ENCODE results near the gene ZBTB4.

Gene ZBTB4

DNA sequence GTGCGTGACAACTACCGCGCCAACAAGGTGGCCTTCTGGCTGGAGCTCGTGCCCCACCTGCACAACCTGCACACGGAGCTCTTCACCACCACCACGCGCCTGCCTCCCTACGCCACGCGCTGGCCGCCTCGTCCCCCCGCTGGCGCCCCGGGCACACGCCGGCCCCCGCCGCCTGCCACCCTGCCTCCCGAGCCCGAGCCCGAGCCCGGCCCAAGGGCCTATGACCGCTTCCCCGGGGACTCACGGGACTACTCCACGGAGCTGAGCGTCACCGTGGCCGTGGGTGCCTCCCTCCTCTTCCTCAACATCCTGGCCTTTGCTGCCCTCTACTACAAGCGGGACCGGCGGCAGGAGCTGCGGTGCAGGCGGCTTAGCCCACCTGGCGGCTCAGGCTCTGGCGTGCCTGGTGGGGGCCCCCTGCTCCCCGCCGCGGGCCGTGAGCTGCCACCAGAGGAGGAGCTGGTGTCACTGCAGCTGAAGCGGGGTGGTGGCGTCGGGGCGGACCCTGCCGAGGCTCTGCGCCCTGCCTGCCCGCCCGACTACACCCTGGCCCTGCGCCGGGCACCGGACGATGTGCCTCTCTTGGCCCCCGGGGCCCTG is 62.3 kb downstream of the ZBTB4 start:
- no peaks in the 10 kb centered on the region for H3K27me3 ChIP-seq
- peak overlapping the region in 1 of 11 experiments; percentile 7; a peak in 1 of 22 replicates for H3K9ac ChIP-seq
- no peak for TF ChIP-seq Cebpa-rat (IDR thresholded peaks at IDR 0.05)
- H3K4me1 ChIP-seq, result peaks cover 10 to 20% (median 16%) of the 10 kb centered on the region in 10 experiments; a peak in 18 of 20 replicates
- peaks cover 0 to 32% (median 21%) of the 10 kb centered on the region in 11 experiments; a peak in 15 of 22 replicates for H3K36me3 ChIP-seq
- no peaks in the 10 kb centered on the region for H3K9me3 ChIP-seq (replicated peaks in 1 of 11)
- H3K27ac ChIP-seq, result no peak overlapping the region
- no peak overlapping the region for H3K4me2 ChIP-seq
- H3K4me3 ChIP-seq, result no peak overlapping the region
- H4K20me1 ChIP-seq, result peaks cover 0 to 11% (median 0%) of the 10 kb centered on the region in 11 experiments; a peak in 2 of 22 replicates

DNA sequence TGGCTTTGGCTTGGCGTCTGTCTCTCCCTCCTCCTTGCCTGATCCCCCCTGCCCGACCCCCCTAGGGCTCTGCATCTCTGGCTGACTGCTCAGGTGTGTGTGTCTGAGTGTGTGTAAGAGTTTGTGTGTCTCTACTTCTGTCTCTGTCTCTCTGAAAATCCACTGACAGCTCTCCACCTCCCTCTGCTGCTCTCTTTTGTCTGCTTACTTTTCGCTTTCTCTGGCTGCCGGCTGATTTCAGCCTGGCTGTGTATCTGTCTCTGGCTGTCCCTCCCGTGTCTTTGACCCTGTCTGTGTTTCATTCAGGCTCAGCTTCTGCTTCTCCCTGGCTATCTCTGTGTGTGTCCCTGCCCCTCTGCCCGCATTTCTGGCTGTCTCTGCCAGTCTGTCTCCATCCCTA is 63.1 kb downstream of the ZBTB4 start:
- H3K4me2 ChIP-seq, result no peak overlapping the region
- H4K20me1 ChIP-seq, result peaks cover 0 to 11% (median 0%) of the 10 kb centered on the region in 11 experiments; a peak in 2 of 22 replicates
- no peak for TF ChIP-seq Cebpa-rat (IDR thresholded peaks at IDR 0.05)
- no peaks in the 10 kb centered on the region for H3K9me3 ChIP-seq (replicated peaks in 1 of 11)
- H3K9ac ChIP-seq, result peak overlapping the region in 3 of 11 experiments; percentile 7 to 20 (median 19); a peak in 3 of 22 replicates
- H3K36me3 ChIP-seq, result peaks cover 0 to 32% (median 21%) of the 10 kb centered on the region in 11 experiments; a peak in 15 of 22 replicates
- no peaks in the 10 kb centered on the region for H3K27me3 ChIP-seq
- peaks cover 10 to 20% (median 16%) of the 10 kb centered on the region in 10 experiments; a peak in 18 of 20 replicates for H3K4me1 ChIP-seq
- no peak overlapping the region for H3K27ac ChIP-seq
- H3K4me3 ChIP-seq, result no peak overlapping the region

DNA sequence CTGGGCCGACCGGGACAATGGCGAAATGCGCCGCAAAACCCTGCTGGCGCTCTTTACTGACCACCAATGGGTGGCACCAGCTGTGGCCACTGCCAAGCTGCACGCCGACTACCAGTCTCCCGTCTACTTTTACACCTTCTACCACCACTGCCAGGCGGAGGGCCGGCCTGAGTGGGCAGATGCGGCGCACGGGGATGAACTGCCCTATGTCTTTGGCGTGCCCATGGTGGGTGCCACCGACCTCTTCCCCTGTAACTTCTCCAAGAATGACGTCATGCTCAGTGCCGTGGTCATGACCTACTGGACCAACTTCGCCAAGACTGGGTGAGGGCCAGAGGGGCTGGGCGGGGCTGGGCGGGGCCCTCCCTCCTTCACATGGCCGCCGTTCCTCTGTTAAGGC is 63.6 kb downstream of the ZBTB4 start:
- Histone ChIP-seq H3K4me1 (peaks cover 10 to 20% (median 16%) of the 10 kb centered on the region in 10 experiments; a peak in 18 of 20 replicates), H3K27me3 (no peaks in the 10 kb centered on the region), H3K9me3 (replicated peaks in 1 of 11) (no peaks in the 10 kb centered on the region), H3K36me3 (peaks cover 0 to 34% (median 21%) of the 10 kb centered on the region in 11 experiments; a peak in 15 of 22 replicates), H3K27ac (no peak overlapping the region), H3K4me2 (no peak overlapping the region), H4K20me1 (peaks cover 0 to 11% (median 0%) of the 10 kb centered on the region in 11 experiments; a peak in 2 of 22 replicates), H3K4me3 (no peak overlapping the region), H3K9ac (no peak overlapping the region)
- no peak for TF ChIP-seq Cebpa-rat (IDR thresholded peaks at IDR 0.05)

DNA sequence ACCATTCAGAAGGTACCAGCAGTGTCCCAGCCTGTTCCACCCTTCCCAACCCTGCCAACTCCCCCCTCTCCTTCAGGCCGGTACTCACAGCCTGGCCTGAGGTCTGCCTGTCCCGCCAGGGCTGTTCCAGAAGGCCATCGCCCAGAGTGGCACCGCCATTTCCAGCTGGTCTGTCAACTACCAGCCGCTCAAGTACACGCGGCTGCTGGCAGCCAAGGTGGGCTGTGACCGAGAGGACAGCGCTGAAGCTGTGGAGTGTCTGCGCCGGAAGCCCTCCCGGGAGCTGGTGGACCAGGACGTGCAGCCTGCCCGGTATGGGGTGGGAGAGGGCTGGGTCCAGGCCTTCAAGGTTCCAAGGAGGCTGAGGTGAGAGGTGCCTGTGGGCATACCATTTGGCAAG is 64.6 kb downstream of the ZBTB4 start:
- Histone ChIP-seq H3K27me3 (no peaks in the 10 kb centered on the region), H3K4me2 (no peak overlapping the region), H3K4me3 (no peak overlapping the region), H3K36me3 (peaks cover 4 to 41% (median 25%) of the 10 kb centered on the region in 11 experiments; a peak in 20 of 22 replicates), H3K27ac (no peak overlapping the region), H3K4me1 (peaks cover 10 to 20% (median 16%) of the 10 kb centered on the region in 10 experiments; a peak in 18 of 20 replicates), H4K20me1 (peaks cover 0 to 11% (median 0%) of the 10 kb centered on the region in 11 experiments; a peak in 2 of 22 replicates), H3K9me3 (replicated peaks in 1 of 11) (no peaks in the 10 kb centered on the region), H3K9ac (no peak overlapping the region)
- no peak for TF ChIP-seq Cebpa-rat (IDR thresholded peaks at IDR 0.05)

DNA sequence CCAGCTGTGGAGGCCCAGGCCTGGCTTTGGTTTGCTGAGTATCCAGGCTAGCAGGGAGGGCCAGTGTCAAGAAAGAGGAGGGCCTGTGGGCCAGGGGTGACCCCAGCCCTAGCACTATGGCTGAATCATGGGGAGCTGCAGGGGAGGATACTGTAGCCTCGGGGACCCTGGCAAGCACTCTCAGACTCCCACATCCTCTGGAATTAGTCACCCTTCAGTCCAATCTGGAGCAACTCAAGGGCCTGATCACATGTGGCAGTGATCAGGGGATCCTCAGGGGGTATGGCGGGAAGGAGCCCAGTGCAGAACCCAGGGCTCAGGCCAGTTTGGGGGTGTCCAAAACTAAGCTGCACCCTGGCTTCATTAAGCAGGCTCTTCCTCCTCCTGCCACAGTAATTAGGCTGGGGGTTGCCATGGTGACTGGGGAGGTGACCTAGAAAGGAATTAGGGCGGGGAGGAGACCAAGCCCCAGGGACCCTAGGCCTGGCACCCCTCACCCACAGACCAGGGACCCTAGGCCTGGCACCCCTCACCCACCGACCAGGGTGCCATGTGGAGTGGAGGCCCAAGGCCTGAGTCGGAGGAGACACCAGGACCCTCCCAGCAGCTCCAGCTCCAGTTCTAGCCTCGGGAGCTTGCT is 66.0 kb downstream of the ZBTB4 start:
- H3K9ac ChIP-seq, result peak overlapping the region in 7 of 11 experiments; percentile 22 to 64 (median 52); a peak in 13 of 22 replicates
- TF ChIP-seq Cebpa-rat (IDR thresholded peaks at IDR 0.05), result no peak
- H3K4me1 ChIP-seq, result peaks cover 10 to 20% (median 16%) of the 10 kb centered on the region in 10 experiments; a peak in 18 of 20 replicates
- H3K4me3 ChIP-seq, result no peak overlapping the region
- no peaks in the 10 kb centered on the region for H3K27me3 ChIP-seq
- peaks cover 0 to 11% (median 0%) of the 10 kb centered on the region in 11 experiments; a peak in 2 of 22 replicates for H4K20me1 ChIP-seq
- peaks cover 4 to 53% (median 39%) of the 10 kb centered on the region in 11 experiments; a peak in 20 of 22 replicates for H3K36me3 ChIP-seq
- H3K9me3 ChIP-seq (replicated peaks in 1 of 11), result no peaks in the 10 kb centered on the region
- H3K4me2 ChIP-seq, result peak overlapping the region; percentile 27 to 83 (median 70); a peak in 19 of 22 replicates
- H3K27ac ChIP-seq, result peak overlapping the region in 8 of 11 experiments; percentile 13 to 60 (median 48); a peak in 12 of 22 replicates

DNA sequence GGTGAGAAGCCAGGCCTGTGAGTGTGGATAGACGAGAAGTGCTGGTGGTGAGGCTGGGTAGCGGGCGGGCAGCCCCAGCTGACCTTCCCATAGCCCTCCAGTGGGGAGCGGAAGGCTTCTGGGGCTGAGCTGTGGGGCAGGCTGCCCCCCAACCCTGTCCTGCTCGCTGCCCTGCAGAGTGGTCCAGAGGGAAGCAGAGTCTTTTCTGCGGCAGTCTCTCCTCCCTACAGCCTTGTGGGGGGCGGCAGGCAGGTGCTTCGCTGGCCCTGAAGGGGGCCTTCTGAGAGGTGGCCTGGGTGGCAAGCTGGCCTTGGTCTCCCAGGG is 68.0 kb downstream of the ZBTB4 start:
- Histone ChIP-seq H3K36me3 (peaks cover 4 to 46% (median 30%) of the 10 kb centered on the region in 11 experiments; a peak in 18 of 22 replicates), H3K9me3 (replicated peaks in 1 of 11) (no peaks in the 10 kb centered on the region), H3K4me1 (peaks cover 10 to 27% (median 23%) of the 10 kb centered on the region in 10 experiments; a peak in 18 of 20 replicates), H4K20me1 (peaks cover 0 to 6% (median 0%) of the 10 kb centered on the region in 11 experiments; a peak in 3 of 22 replicates), H3K27me3 (no peaks in the 10 kb centered on the region), H3K4me3 (no peak overlapping the region), H3K27ac (no peak overlapping the region), H3K9ac (no peak overlapping the region), H3K4me2 (no peak overlapping the region)
- no peak for TF ChIP-seq Cebpa-rat (IDR thresholded peaks at IDR 0.05)

DNA sequence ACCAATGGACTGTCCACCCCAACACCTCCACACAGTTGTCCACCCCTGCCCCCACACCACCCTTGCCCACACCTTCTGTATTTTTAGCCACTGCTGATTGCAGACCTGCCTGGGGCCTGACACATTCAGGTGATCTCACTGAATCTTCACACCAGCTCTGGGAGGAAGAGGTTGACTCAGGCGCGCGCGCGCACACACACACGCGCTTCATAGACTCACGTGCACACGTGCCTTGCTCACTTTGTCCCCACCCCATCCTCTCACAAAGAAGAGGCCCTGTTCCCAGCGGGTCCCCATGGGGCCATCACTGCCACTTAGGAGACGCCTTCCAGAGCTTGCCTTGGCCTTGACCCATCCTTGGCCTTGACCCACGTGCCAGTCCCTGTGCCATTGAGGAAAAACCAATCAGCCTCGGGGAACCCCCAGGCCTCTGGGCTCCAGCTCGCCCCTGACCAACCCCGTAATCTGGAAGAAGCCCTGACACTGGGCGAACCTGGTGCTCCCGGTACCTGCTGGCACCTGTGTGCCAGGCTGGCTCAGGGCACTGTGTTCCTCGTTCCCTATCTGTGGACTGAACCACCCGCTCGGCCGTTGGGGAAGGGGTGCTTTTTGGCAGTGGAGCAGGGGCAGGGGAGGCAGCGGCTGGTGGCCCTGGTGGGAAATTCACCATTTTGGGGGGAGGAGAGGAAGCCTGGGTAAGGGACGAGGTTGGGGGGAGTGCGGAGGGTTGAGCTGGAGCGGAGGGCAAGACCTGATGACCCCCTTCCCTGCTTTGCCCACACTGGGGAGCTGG is 68.6 kb downstream of the ZBTB4 start:
- Histone ChIP-seq H3K27me3 (no peaks in the 10 kb centered on the region), H3K4me1 (peaks cover 11 to 33% (median 28%) of the 10 kb centered on the region in 10 experiments; a peak in 19 of 20 replicates), H3K4me2 (no peak overlapping the region), H3K9me3 (replicated peaks in 1 of 11) (no peaks in the 10 kb centered on the region), H4K20me1 (peaks cover 0 to 6% (median 0%) of the 10 kb centered on the region in 11 experiments; a peak in 3 of 22 replicates), H3K4me3 (no peak overlapping the region), H3K9ac (no peak overlapping the region), H3K27ac (no peak overlapping the region), H3K36me3 (peaks cover 4 to 45% (median 29%) of the 10 kb centered on the region in 11 experiments; a peak in 18 of 22 replicates)
- no peak for TF ChIP-seq Cebpa-rat (IDR thresholded peaks at IDR 0.05)

DNA sequence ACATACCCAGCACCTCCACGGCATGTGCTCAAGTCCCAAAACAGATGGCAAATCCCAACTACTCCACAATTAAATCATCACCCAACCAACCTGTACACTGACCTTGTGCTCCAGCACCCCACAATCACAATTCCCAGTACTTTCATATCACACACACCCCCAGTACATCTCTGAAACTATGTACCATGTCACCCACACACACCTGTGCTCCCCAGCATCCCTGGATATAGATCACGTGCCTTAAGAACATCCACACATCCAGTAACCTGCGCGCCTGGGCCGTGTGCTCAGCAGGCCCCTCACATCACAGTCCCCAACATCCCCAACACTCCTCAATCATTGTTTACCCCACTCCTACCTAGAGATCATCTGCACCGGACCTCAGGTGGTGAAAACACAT is 69.7 kb downstream of the ZBTB4 start:
- no peak overlapping the region for H3K9ac ChIP-seq
- H3K27ac ChIP-seq, result no peak overlapping the region
- no peak overlapping the region for H3K4me2 ChIP-seq
- no peak for TF ChIP-seq Cebpa-rat (IDR thresholded peaks at IDR 0.05)
- peaks cover 17 to 42% (median 37%) of the 10 kb centered on the region in 10 experiments for H3K4me1 ChIP-seq
- H3K36me3 ChIP-seq, result peaks cover under 1 to 34% (median 19%) of the 10 kb centered on the region in 11 experiments; a peak in 15 of 22 replicates
- no peaks in the 10 kb centered on the region for H3K27me3 ChIP-seq
- no peak overlapping the region for H3K4me3 ChIP-seq
- no peaks in the 10 kb centered on the region for H3K9me3 ChIP-seq (replicated peaks in 1 of 11)
- peaks cover 0 to 6% (median 0%) of the 10 kb centered on the region in 11 experiments; a peak in 2 of 22 replicates for H4K20me1 ChIP-seq
